Stimulated activated CD4-positive, alpha-beta T cell treated with anti-CD3 and anti-CD28 coated beads, Interleukin-1b, Interleukin-23, amount 100 ng/mL, for 48 hours (primary cell): ENCODE results near the gene PYGO1.
A peak's percentile ranks its signal among the peaks of the same experiment; 100 is the strongest.
"Not testable (repeated sequence)": the region's sequence is repeated elsewhere in the genome, so short reads cannot be mapped to it uniquely, and the experiment has no call there.

ENCODE experiments used
- DNase-seq: peaks from one replicate; pipeline ENCODE4 v3.0.0-alpha.2; 2020

PYGO1 gene

DNA sequence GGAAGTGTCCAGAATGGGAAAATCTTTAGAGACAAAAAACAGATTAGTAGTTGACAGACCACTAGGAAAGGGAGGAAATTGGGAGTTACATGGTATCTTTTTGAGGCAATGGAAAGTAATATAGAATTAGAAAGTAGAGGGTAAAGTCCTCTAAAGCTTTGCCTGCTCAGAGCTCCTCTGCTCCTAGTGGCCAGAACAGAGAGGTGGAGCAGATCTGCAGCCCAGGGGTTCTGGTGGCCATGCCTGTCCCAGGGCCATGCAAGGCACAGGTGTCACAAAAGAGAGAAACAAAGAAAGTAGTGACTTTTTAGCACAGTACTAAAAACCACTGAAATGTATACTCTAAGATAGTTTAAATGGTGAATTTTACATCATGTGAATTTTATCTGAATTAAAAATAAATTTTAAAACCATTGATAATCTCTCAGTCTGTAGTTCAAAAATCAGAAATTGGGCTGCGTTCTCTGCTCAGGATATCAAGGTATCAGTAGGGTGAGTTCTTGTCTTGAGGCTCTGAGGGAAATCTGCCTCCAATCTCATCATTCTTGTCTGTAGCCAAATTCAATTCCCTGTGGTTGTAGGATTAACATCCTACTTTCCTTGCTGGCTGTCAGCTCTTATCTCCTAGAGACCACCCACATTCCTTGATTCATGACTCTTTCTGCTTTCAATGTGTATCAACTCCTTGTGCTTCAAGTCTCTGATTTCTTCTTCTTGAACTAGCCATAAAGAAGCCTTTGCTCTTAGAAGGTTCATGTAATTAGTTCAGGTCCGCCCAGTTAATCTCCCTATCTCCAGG lies 23.6 kb downstream of the PYGO1 start:
- no peak for DNase-seq

DNA sequence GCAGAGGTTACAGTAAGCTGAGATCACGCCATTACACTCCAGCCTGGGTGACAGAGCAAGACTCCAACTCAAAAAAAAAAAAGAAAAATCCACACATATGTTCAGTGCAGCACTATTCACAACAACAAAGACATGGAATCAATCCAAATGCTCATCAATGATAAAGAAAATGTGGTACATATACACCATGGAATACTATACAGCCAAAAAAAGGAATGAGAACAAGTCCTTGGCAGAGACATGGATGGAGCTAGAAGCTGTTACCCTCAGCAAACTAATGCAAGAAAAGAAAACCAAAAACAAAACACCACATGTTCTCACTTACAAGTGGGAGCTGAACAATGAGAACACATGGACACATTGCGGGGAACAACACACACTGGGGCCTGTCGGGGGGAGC lies 25.5 kb downstream of the PYGO1 start:
- no peak for DNase-seq

DNA sequence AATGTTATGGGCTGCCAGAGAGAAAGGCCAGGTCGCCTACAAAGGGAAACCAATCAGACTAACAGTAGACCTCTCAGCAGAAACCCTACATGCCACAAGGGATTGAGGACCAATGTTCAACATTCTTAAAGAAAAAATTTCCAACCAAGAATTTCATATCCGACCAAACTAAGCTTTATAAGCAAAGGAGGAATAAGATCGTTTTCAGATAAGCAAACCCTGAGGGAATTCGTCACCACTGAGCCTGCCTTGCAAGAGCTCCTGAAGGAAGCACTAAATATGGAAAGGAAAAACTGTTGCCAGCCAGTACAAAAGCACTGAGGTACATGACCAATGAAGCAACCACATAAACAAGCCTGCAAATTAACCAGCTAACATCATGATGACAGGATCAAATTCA lies 33.1 kb downstream of the PYGO1 start:
- no peak for DNase-seq

DNA sequence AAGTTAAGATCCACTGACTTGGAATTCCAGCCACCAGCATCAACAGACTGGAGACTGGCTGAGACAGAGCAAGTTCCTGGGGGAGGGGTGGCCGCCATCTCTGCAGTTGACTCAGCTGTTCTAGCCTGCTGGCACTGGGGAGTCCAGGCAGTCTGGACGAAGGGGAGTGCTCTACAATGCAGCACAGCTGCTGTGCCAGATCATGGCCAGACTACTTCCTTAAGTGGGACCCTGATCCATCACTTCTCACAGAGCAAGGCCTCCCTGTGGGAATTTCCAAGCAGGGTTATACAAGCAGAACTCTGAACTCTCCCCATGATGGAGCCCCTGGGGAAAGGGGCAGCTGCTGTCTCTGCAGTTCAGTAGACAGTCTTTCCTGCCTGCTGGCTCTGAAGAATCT lies 35.2 kb downstream of the PYGO1 start:
- DNase-seq, result no peak

DNA sequence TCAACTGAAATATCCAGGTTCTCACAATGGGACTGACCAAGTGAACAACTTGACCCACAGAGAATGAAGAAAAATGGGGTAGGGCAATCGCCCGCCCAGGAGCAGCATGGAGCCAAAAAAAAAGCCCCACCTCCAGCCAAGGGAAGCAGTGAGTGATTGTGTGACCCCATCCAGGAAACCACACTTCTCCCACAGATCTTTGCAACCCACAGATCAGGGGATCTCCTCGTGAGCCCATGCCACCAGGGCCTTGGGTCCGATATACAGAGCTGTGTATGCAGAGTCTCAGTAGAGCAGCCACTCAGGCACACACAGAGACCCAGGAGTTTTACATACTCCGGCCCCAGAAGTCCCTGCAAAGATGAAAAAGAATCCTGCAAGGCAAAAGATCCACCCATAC lies 35.7 kb downstream of the PYGO1 start:
- DNase-seq, result no peak

DNA sequence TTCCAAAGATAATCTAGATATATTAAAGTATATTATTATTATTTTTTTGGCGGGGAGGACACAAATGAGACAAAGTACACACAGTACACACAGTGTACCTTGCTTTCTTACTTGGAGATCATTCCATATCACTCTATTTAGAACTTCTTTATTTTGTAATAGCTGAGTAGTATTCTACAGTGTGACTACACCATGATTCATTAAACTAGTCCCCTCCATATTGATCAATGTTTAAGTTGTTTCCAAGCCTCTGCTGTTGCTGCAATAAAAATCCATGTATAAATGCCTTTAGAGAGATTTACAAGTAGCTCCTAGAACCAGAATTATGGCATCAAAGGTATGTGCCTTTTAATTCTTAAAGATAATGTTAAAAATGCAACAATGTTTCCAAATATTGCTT lies 38.8 kb downstream of the PYGO1 start:
- no peak for DNase-seq

DNA sequence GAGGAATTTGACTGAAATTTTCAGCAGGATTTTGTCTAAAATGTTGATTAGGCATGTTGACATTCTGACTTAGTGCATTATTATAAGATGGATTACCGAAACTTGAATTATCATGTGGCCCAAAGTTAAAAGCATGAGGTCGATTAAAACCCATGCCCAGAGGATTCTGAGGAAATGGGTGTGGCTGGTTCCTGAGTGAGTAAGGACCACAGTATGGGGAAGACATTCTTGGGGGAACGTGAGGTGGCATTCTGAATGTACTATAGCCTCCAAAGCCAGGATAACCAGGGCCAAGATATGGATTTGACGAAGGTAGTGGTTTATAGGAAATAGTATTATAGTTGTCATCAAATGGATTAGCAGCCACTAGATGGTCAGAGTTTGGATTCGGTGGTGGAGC lies 41.4 kb downstream of the PYGO1 start:
- DNase-seq, result no peak

DNA sequence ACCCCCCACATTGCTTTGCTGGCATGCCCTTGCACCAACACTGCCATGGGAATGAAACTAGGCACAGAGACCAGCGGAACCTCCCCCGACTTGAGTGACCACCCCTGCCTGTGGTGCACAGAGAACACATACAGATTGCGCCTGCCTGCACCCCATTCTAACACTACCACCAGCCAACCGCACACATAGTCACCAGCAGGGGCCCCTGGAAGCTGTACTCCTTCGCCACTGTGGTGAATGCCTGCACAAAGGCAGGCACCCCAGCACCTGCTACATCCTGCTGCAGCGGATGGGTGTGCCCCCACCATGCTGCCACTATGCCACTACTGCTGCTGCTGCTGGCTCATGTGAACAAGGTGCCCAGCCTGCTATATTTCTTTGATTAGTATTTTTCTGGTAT lies 52.7 kb downstream of the PYGO1 start:
- DNase-seq, result no peak

DNA sequence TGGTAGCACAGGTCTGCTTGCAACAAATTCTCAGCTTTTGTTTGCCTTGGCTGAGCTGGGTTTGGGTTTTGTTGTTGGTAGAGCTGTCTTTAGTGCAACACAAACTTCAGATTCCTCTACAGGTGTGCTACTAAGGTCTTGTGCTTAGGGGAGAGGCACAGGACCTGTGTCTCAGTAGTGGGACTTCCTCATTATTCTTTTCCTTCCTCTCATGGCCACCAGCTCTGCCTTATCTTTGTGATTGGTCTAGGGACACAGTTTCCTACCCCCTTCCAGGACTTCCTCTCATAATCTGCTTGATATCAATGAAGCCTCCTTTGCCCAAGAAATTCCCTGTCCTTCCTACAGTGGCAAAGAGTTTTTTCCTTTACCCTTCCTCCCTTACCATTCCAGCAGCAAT lies 55.2 kb downstream of the PYGO1 start:
- DNase-seq, result no peak

DNA sequence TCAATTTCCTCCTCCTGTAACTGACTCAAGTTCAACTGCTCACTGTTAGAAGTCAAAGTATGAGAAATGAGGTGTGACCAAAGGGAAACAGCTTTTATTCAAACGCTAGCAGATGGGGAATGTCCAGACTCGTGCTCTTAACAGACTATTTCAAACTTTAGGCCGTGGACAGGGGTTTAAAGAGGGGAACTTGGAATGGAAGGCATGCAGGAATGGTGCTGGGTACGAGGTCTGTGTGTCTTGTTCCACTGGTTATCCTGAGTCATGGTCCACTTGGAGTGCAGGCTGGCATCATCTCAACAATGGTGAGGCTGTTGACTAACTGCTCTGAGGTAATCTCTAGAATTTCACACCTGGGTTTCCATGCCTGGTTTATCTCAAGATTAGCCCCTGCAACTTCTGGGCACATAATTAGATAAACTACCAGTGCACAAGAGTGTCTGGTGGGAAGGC lies 57.3 kb downstream of the PYGO1 start:
- DNase-seq, result no peak

DNA sequence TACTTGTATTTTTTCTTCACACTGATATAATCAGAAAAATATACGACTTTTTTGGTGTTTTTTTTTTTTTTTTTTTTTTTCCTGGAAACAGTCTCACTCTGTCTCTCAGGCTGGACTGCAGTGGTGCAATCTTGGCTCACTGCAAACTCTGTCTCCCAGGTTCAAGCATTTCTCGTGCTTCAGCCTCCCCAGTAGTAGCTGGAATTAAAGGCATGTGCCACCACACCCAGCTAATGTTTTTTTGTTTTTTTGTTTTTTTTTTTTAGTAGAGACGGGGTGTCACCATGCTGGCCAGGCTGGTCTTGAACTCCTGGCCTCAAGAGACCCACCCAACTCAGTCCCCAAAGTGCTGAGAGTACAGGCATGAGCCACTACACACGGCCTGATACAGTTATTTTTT lies 59.3 kb downstream of the PYGO1 start:
- no peak for DNase-seq

DNA sequence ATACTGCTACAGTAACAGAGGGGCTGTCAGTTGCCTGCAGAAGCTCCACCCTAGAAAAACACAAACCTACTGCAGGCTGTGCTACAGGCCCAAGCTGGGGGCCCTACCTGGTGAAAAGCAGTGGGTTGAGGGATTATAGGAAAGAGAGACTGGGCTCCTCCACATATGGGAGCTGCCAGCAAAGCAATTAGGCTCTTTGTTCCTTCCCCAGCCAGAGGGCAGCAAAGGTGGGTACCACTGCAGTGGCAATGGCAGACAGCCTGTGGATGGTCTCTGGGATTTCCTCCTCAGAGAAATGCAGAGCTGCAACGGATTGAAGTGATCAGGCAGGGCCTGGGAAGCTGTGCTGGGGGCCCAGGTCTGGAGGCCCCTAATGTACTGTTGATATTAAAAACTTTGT lies 61.0 kb downstream of the PYGO1 start:
- DNase-seq, result no peak

DNA sequence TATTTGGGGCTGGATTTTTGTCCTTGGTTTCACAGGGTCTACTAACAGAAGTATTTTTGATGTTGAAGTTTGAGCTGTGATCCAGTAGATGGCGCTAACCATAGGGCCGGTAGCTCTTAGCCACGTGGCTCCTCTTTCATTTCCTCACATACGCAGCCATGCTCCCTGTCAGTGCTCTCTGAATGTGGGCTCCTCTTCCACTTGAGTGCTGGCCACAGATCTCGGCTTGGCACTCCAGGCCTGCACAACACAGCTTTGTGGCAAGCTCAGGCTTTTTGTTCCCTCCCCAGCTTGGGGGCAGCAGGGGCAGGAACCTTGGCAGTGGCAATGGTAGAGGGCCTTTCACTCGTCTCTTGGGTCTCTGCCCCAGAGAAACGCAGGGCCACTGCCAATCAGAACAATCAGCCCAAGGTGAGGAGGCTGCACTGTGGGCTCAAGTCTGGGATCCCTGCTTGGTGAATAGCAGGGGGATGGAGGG lies 61.5 kb downstream of the PYGO1 start:
- peak; percentile 25 for DNase-seq

DNA sequence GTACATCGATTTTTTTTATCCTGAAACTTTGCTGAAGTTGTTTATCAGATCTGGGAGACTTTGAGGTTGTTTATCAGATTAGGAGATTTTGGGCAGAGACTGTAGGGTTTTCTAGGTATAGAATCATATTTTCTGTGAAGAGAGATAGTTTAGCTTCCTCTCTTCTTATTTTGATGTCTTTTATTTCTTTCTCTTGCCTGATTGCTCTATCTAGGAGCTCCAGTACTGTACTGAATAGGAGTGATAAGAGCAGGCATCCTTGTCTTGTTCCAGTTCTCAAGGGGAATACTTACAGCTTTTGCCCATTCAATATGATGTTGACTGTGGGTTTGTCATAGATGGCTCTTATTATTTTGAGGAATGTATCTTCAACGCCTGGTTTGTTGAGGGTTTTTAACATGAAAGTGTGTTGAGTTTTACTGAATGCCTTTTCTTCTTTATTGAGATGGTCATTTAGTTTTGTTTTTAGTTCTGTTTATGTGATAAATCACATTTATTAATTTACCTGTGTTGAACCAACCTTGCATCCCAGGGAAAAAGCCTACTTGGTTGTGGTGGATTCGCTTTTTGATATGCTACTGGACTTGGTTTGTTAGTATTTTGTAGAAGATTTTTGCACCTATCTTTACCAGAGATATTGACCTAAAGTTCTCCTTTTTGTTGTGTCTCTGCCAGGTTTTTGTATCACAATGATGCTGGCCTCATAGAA lies 65.2 kb downstream of the PYGO1 start:
- DNase-seq, result no peak

DNA sequence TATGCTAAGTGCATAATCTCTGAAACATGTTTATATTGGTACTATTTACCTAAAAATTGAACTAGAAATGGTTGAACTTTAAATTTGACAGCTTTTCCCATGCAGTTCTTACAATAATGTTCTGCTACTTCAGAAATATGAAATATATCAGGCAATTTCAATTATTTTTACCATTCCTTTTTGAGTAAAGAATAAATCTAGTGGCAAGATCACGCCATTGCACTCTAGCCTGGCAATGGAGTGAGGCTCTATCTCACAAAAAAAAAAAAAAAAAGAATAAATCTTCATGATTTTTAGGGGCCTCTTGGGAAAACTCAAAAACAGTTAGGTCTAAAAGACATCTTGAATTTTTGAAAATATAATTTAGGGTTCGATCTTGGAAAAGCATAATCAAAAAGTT lies 69.5 kb downstream of the PYGO1 start:
- DNase-seq, result no peak

DNA sequence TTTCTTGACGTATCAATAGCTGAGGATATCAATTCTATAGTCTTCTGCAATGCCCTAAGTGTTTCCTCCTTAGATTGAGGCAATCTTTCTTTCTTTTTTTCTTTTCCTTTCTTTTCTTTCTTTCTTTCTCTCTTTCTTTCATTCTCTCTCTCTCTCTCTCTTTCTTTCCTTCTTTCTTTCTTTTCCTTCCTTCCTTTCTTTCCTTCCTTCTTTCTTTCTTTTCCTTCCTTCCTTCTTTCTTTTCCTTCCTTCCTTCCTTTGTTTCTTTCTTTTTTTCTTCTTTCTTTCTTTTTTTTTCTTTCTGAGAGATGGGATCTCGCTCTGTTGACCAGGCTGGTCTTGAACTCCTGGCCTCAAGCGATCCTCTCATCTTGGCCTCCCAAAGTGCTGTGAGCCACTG lies 70.1 kb downstream of the PYGO1 start:
- DNase-seq, result no peak

DNA sequence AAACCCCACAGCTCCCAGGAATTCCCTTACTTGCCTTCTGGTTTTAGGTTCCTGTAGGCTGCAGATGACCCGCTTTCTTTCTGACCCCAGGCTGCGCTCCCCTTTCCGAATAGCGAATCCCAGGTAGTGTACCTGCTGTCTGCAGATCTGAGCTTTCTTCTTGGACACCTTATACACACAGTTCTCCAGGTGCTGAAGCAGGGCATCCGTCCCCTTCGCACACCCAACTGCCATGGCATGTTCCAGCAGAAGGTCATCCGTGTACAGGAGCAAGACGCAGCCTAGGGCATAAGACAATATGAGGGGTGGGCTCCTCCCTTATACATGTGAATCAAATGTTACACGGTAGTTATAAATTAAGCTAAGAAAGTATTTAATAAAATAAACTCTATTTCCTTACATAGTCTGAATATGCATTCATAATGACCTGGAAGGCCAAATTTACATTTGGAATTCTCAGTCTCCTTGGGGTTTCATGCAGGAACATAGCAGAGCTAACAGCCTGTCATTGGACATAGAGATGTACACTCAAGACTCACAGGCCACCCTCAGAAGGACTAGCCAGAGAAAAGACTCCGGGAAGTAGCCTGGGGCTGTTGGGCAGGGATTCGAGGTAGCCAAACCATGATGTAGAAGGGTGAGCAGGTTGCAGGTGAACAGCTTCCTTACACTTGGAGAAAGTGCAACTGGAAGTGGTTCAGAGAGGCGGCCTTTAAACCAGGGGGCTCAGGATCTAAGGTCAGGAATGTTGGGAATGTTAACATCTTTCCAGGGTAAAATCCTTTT lies 72.0 kb downstream of the PYGO1 start:
- DNase-seq, result no peak

DNA sequence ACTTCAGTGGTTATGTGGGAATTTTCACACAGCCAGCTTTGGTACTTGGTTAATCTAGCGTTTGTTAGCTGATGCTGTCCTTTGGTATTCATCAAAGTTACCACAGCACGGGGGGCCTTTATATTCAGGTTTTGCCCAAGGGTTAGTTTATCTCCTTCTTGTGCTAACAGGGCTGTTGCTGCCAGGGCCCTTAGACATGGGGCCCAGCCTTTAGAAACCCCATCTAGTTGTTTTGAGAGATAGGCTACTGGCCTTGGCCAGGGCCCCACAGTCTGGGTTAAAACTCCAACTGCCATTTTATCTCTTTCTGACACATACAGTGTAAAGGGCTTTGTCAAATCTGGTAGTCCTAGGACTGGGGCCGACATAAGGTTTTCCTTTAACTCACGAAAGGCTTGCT lies 72.7 kb downstream of the PYGO1 start:
- DNase-seq, result no peak

DNA sequence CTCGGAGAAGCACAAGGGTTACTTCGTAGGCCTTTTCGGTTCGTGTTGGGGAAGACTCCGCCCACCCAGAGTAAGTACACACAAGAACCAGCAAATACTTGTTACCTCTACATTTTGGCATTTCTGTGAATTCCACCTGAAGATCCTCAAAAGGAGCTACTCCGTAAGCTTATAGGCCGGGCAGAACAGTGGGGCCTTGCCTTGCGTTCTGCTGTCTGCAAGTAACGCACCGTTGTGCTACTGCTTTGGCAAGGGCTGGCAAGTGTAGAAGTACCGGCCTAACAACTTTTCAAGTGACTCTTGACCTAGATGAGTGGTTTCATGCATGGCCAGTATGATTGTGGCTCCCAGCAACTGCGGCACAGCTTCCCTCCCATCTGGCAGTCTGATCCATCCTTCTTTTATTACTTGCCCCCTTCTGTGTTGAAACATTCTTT lies 73.7 kb downstream of the PYGO1 start:
- no peak for DNase-seq

DNA sequence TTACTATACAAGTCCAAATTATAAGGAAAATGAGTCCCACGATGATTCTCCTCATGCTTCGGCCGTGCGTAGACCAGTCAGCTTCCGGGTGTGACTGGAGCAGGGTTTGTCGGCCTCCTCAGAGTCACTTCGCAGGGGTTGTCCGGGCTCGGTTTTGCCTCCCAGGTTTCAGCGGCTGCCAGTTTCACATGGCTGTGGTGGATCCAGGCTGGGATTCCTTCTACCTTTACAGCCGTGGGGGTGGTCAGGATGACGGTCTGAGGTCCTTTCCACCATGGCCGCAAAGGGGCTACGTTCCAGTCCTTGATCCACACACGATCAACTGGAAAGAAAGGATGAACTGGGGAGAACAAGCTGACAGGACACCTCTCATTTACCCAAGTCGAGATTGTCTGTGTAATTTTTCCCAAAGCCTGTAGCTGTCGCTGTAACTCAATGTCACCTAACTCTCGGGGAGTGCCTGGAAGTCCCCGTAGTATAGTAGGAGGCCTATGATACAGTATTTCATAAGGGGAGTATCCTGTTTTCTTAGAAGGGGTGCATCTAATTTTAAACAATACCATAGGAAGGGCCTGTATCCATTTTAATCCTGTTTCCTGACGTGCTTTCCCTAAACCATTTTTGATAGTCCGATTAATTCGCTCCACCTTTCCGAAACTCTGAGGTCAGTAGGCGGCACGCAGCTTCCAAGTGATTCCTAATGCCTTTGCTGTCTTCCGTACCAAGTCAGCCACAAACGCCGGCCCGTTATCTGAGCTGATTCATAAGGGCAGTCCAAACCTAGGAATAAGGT lies 74.3 kb downstream of the PYGO1 start:
- DNase-seq, result not testable (repeated sequence)

DNA sequence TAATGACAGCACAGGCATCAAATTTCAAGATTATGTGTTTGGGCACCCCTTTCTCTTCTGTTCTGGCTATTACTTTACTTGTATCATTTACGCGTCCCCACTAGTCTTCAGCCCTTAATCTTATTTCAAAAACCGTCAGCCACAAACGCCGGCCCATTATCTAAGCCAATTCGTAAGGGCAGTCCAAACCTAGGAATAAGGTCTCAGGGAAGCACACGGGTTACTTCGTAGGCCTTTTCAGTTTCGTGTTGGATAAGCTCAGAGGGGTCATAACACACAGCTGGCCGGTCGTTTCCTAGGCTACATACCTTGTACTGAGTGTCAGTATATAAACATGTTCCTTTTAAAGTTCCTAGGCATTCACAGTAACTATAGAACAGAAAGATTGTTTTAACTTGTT lies 75.0 kb downstream of the PYGO1 start:
- DNase-seq, result no peak

DNA sequence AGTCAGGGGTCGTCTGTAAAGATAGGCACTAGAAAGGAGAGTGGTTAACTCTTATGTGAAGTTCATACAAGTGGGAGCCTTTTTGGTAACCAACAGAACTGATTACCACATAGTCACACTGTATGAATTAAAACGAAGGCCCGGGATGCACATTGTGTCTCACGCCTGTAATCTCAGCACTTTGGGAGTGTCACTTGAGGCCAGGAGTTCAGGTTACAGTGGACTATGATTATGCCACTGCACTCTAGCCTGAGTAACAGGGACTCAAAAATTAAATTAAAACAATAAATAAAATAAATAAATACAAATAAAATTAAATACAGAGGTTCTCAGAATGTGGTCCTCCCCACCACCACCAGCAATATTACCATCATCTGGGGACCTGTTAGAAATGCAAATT lies 80.6 kb downstream of the PYGO1 start:
- DNase-seq, result no peak

DNA sequence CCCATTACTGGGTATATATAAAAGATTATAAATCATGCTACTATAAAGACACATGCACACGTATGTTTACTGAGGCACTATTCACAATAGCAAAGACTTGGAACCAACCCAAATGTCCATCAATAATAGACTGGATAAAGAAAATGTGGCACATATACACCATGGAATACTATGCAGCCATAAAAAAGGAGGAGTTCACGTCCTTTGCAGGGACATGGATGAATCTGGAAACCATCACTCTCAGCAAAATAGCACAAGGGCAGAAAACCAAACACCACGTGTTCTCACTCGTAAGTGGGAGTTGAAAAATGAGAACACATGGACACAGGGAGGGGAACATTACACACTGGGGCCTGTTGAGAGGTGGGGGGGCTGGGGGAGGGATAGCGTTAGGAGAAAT lies 82.7 kb downstream of the PYGO1 start:
- not testable (repeated sequence) for DNase-seq
